ENCODE data around the gene IQGAP1. TPM values are rescaled to one million over a fixed set of nuclear protein-coding genes. Genes with fewer than 3 reads are reported as not detected.

IQGAP1 gene
- total RNA-seq (2022; extraction: Qiagen RNA extraction) = 157 to 308 TPM (median 174 TPM) in 5 replicates

GRCh38 chr15:90387534-90388461 lies at the start of gene IQGAP1:
IQGAP1 (plus strand) TSS chr15:90388242; CDS start chr15:90388342, 100 bp downstream.

GRCh38 chr15:90352107-90352893 lies 35.7 kb upstream of the IQGAP1 start, which contains the start of gene ZNF774:
ZNF774 (plus strand) TSS chr15:90352284; CDS start chr15:90354661, 2,377 bp downstream.

GRCh38 chr15:90529371-90530249 lies 141.6 kb downstream of the IQGAP1 start, which contains the start of gene CRTC3:
CRTC3 (plus strand) TSS chr15:90529923; CDS start chr15:90530072, 149 bp downstream.

Other genes with a start within 250 kb of the IQGAP1 start
- gene SEMA4B, start 186.9 kb upstream of the IQGAP1 start, total RNA-seq (2022; extraction: Qiagen RNA extraction) = 53.5 to 83.4 TPM (median 76.9 TPM) in 5 replicates
- gene CIB1, start 154.3 kb upstream of the IQGAP1 start, total RNA-seq (2022; extraction: Qiagen RNA extraction) = 169 to 219 TPM (median 213 TPM) in 5 replicates
- 3.8 to 6.2 TPM (median 4.3 TPM) in 5 replicates for gene GDPGP1, start 154.0 kb upstream of the IQGAP1 start, total RNA-seq (2022; extraction: Qiagen RNA extraction)
- gene TTLL13, start 138.7 kb upstream of the IQGAP1 start, total RNA-seq (2022; extraction: Qiagen RNA extraction) = 0.03 to 0.18 TPM (median 0.14 TPM) in 5 replicates
- gene NGRN, start 122.6 kb upstream of the IQGAP1 start, total RNA-seq (2022; extraction: Qiagen RNA extraction) = 102 to 115 TPM (median 109 TPM) in 5 replicates
- 0.76 to 1.9 TPM (median 0.99 TPM) in 5 replicates for gene ZNF774, start 36.0 kb upstream of the IQGAP1 start, total RNA-seq (2022; extraction: Qiagen RNA extraction)
- gene CRTC3, start 141.7 kb downstream of the IQGAP1 start, total RNA-seq (2022; extraction: Qiagen RNA extraction) = 20.6 to 24.9 TPM (median 24.5 TPM) in 5 replicates